Stimulated activated CD4-positive, alpha-beta T cell treated with anti-CD3 and anti-CD28 coated beads, TNF-alpha, amount 100 ng/mL, for 48 hours (primary cell): Measurements from ENCODE around the gene CDH13.

ENCODE experiments used
- DNase-seq, 3 donors: peaks; one replicate each; pipeline ENCODE4 v3.0.0-alpha.2; 2020; ENCODE audit warnings: low read depth in 3 of 3

CDH13 gene

GRCh38 chr16:83296505-83296904 lies 669.7 kb downstream of the CDH13 start:
- DNase-seq: no peak

DNA sequence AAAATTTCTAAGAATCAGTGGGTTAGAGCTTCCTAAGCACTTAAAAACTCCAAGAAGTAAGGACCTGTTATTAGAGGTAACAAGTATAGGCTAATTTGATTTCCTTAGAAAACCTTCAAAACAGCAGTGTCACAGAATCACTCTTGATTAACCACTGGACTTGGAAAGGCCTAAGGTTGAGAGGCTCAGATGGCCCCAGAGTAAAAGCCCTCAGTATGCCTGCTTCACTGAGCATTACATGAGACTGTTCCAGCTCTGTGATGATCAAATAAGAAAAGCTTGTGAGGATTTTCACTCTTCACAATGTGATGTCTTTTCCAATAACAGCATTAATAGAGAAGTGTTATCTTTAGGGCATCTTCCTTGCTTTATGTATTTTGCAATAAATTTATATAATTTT lies 671.8 kb downstream of the CDH13 start:
- DNase-seq: no peak

GRCh38 chr16:83300326-83300725 lies 673.6 kb downstream of the CDH13 start:
- DNase-seq: no peak

GRCh38 chr16:83301971-83302370 lies 675.2 kb downstream of the CDH13 start:
- no peak for DNase-seq

- no peak for DNase-seq
Measured at GRCh38 chr16:83302853-83303252, 676.1 kb downstream of the CDH13 start.

- no peak for DNase-seq
Measured at GRCh38 chr16:83305092-83305491, 678.3 kb downstream of the CDH13 start.

DNA sequence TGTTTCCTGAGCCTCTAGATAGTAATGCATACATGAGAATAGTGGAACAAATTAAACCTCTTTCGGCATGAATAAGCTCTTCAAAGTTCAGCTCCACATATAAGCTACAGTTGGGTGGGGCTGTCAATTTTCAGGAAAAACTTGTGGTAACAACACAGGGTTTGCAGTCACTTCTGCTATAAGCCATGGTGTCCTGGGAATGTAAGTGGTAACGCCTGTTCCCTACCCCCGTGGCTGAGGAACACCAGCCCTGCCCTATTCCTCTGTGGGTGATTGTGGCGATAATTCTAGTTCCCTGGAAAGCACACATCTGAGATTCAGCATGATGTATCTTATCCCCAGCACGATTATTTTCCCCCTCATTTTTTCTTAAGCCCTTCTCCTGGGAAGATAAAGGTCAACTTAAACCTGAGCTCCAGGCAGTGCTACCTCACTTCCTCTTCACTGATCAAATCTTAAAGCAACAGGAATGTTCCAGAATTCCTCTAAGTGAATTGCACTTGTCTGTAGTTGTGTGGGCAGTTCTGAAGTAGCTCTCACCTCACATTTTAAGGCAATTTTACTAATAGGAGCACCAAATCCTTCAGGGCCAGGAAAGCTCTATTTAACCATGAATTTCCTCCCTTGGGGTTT lies 680.3 kb downstream of the CDH13 start:
- no peak for DNase-seq

DNA sequence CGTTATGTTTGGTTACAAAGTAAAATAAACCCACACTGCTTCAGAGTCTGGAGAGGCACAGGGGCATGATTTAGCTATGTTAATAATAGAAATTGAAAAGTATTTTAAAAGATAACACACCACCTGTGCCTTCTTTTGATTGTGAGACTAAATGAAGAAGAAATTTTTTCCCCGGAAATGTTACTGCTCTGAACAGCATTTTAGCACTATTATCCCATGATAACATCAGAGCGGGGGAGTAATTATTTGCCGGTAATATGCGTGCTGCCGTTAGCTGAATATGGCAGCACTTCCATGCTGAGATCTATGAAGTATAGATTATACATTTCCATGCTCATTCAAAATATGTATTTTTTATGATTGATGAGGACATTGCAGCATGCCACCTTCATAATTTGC lies 680.8 kb downstream of the CDH13 start:
- no peak for DNase-seq

GRCh38 chr16:83308414-83308813 lies 681.6 kb downstream of the CDH13 start:
- DNase-seq: no peak

- no peak for DNase-seq
Measured at GRCh38 chr16:83310816-83311215, 684.0 kb downstream of the CDH13 start.

- DNase-seq: no peak
Measured at GRCh38 chr16:83312015-83312717, 685.4 kb downstream of the CDH13 start.

DNA sequence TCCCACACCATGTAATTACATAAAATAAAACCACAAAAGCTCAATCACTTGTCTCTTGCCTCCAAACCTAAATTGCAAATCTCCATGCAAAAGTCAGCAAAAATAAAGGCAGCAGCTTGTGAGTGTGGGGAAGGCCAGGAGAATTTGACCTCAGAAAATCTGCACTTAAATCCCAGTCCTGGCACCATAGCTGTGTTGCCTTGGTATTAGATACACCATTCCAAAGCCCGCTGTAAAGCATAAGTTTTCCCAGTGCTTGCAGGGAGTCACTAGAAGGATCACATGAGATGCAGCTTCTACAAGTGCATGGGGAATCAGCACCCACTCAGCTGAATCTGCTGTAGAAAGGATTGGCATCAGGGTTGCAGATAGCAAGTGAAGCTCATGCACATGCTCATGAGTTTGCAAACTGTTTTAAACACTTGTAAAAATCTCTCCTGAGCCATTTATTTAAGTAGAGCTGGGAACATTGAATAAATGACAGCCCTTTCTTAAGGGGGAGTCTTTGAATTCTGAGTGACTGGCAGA lies 686.0 kb downstream of the CDH13 start:
- DNase-seq: no peak

GRCh38 chr16:83315271-83315670 lies 688.5 kb downstream of the CDH13 start:
- DNase-seq: no peak

DNA sequence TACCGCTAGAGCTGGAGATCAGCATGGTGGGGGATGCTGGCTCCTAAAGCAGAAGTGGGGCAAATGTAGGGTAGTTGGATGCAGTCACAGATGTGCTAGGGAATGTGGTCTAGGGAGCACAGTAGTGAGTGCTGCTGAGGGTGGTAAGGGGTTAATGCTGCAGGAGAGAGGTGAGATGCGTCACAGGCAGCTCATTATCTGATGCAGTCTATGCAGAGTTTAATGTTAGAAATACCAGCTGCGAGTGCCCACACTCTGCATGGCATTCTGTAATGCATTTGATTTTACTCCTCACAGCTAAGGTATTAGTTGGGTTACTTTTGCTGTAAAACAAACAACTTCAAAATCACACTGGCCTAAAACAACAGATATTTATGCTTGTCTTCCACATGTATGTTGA lies 689.7 kb downstream of the CDH13 start:
- DNase-seq: no peak

GRCh38 chr16:83318390-83318789 lies 691.6 kb downstream of the CDH13 start:
- DNase-seq: no peak

DNA sequence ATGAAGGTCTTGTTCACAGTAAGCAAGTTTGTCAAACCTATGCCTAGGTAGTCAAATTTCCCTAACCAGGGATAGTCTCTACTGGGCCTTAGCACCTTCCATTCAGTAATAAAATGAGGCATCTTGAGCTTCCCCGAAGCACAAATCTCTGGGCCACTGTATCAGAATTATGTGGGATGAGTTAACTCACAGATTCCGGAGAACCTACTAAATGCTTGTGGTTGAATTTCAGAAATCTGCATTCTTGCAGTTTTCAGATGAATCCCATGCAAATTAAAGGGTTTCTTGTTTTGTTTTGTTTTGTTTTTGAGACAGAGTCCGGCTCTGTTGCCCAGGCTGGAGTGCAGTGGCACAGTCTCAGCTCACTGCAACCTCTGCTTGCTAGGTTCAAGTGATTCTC lies 702.2 kb downstream of the CDH13 start:
- DNase-seq: no peak

DNA sequence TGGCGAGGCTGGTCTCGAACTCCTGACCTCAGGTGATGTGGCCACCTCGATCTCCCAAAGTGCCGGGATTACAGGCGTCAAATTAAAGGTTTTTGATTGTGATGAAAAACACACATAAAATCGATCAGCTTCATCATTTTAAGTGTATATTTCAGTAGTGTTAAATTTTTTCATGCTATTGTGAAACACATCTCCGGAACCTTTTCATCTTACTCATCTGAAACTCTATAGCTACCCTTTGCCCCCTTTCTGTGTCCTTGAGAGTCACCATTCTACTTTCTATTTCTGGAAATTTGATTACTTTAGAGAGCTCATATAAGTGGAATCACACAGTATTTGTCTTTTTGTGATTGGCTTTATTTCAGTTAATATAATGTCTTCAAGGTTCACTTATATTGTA lies 702.7 kb downstream of the CDH13 start:
- no peak for DNase-seq

GRCh38 chr16:83330251-83330650 lies 703.5 kb downstream of the CDH13 start:
- no peak for DNase-seq

GRCh38 chr16:83335076-83335475 lies 708.3 kb downstream of the CDH13 start:
- DNase-seq: no peak

- no peak for DNase-seq
Measured at GRCh38 chr16:83336603-83337002, 709.8 kb downstream of the CDH13 start.

DNA sequence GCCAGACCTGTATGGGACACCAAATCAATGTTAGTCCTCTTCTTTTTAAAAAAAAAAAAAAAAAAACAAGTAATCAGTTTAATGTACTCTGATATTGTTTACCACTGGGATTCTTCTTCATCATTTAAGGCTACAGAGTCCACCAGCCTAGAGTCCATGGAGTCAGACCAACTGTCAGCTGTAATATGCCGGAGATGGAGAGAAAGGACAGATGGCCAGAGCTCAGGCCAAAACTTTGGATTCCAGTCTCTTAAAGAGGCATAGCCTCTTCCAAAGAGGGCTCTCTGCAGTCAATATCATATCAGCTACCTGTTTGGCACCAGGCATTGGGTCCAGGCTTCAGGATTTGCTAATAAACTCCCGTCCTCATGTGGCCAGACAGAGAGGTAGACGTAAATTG lies 711.4 kb downstream of the CDH13 start:
- DNase-seq: no peak

- no peak for DNase-seq
Measured at GRCh38 chr16:83338941-83339340, 712.2 kb downstream of the CDH13 start.

DNA sequence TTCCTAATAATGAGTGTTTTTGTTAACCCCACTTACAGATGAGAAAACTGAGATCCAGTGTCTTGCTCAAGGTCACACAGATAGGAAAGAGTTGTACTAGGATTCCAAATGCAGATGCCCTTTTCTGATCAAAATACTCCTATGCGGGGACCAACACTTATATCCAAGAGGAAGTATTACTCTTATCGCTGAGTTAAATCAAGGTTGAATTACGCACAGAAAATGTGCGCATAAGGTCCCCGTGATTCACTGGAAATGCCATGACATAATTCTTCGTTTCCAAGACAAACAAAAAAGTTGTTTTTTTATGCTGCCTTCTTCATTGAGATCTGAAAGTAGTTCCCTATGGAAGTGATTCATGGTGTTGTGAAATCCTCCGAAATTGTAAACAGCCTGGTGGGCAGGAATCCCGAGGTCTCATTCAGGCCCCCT lies 717.2 kb downstream of the CDH13 start:
- DNase-seq: no peak
